Kidney epithelial cell (primary cell): ENCODE measurements around the gene PPP1R12A. TPM values are rescaled to one million over a fixed set of nuclear protein-coding genes. Genes with fewer than 3 reads are reported as not detected.
"Not testable (repeated sequence)": the region's sequence is repeated elsewhere in the genome, so short reads cannot be mapped to it uniquely, and the experiment has no call there.

ENCODE experiments used
- DNase-seq: peaks from one replicate; pipeline ENCODE4 v3.0.0-alpha.2; 2010; ENCODE audit warnings: low read depth
- H3K27me3 ChIP-seq: 2 replicates; pipeline ENCODE4 v1.6.0; 2011; ENCODE audit warnings: low read length; ENCODE audit not compliant: control insufficient read depth, insufficient read depth
- H3K36me3 ChIP-seq: 2 replicates; pipeline ENCODE4 v1.5.1; 2011; ENCODE audit warnings: low read length; ENCODE audit not compliant: control insufficient read depth, insufficient read depth
- H3K4me3 ChIP-seq: 2 replicates; pipeline ENCODE4 v1.5.1; 2011; ENCODE audit warnings: low read depth, mild to moderate bottlenecking, control low read depth, low read length
- CTCF ChIP-seq: IDR thresholded peaks from 2 replicates; pipeline ENCODE4 v1.5.1; 2011; ENCODE audit warnings: mild to moderate bottlenecking, moderate library complexity, low read length, control low read depth, inconsistent platforms; ENCODE audit not compliant: insufficient read depth, poor library complexity, severe bottlenecking
- total RNA-seq: library from RNA; depleted of rRNA; stranded (reverse); fragments of >200 nt; gene quantifications from 2 replicates; pipeline ENCODE4 v1.2.3, GENCODE V29; 2015

PPP1R12A gene
- total RNA-seq, 1 donor from 2014 or later: 47.2 TPM

DNA sequence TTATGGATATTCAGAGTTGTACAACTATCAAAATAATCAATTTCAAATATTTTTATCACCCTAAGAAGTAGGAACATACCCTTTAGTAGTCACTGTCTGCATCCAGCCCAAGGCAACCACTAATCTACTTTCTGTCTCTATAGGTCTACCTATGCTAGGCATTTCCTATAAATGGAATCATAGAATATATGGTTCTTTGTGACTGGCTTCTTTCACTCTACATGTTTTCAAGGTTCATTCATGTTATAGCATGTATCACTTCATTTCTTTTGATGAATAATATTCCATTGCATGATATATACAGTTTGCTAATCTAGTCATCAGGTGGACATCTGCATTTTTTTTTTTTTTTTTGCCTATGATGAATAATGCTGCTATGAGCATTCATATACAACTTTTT lies 112.4 kb downstream of the PPP1R12A start:
- Histone ChIP-seq H3K4me3 (no peak overlapping the region), H3K27me3 (no peaks in the 10 kb centered on the region), H3K36me3 (no peaks in the 10 kb centered on the region)
- no peak for DNase-seq
- no peak for TF ChIP-seq CTCF

GRCh38 chr12:79818856-79819255 lies 116.0 kb downstream of the PPP1R12A start:
- Histone ChIP-seq H3K4me3 (no peak overlapping the region), H3K36me3 (no peaks in the 10 kb centered on the region), H3K27me3 (no peaks in the 10 kb centered on the region)
- DNase-seq: no peak
- no peak for TF ChIP-seq CTCF

GRCh38 chr12:79784366-79785065 lies 150.4 kb downstream of the PPP1R12A start:
- H3K27me3 ChIP-seq, H3K4me3 ChIP-seq, H3K36me3 ChIP-seq: not testable (repeated sequence)
- DNase-seq: peak; percentile 32

GRCh38 chr12:79782172-79782900 lies 152.6 kb downstream of the PPP1R12A start:
- no peak for DNase-seq
- Histone ChIP-seq H3K36me3 (no peaks in the 10 kb centered on the region), H3K4me3 (no peak overlapping the region), H3K27me3 (no peaks in the 10 kb centered on the region)
- no peak for TF ChIP-seq CTCF

GRCh38 chr12:79778802-79779448 lies 156.0 kb downstream of the PPP1R12A start:
- H3K36me3 ChIP-seq: no peaks in the 10 kb centered on the region
- no peak for DNase-seq
- H3K27me3 ChIP-seq: no peaks in the 10 kb centered on the region
- H3K4me3 ChIP-seq: no peak overlapping the region
- no peak for TF ChIP-seq CTCF

GRCh38 chr12:79776111-79776510 lies 158.8 kb downstream of the PPP1R12A start:
- TF ChIP-seq CTCF: no peak
- no peak for DNase-seq
- no peaks in the 10 kb centered on the region for H3K27me3 ChIP-seq
- H3K4me3 ChIP-seq: no peak overlapping the region
- H3K36me3 ChIP-seq: no peaks in the 10 kb centered on the region
